Bronchial epithelial cell (primary cell): ENCODE data around the gene POGK. TPM values are rescaled to one million over a fixed set of nuclear protein-coding genes. Genes with fewer than 3 reads are reported as not detected.

Experiments
- DNase-seq: peaks from one replicate; pipeline ENCODE4 v3.0.0-alpha.2; 2010; ENCODE audit warnings: low read depth
- FAIRE-seq: peaks from 2 replicates; lab custom pipeline; 2011; peaks lifted over from hg19 to GRCh38; lab: Jason Lieb, UNC
- H3K27me3 ChIP-seq: 2 replicates; pipeline ENCODE4 v1.5.1; 2011; ENCODE audit warnings: low read length; ENCODE audit not compliant: control insufficient read depth, insufficient read depth
- H3K36me3 ChIP-seq: 2 replicates; pipeline ENCODE4 v1.5.1; 2011; ENCODE audit warnings: low read length; ENCODE audit not compliant: control insufficient read depth, insufficient read depth
- H3K4me3 ChIP-seq: 2 replicates; pipeline ENCODE4 v1.5.1; 2011; ENCODE audit warnings: mild to moderate bottlenecking, low read depth, low read length, control low read depth
- total RNA-seq: library from RNA; depleted of rRNA; stranded (reverse); fragments of >200 nt; gene quantifications from 2 replicates; pipeline ENCODE4 v1.2.1, GENCODE V29; 2014
- TF ChIP-seq, protein P1 (sequence below): IDR thresholded peaks from 2 replicates; pipeline ENCODE4 v1.5.1; 2011; ENCODE audit warnings: mild to moderate bottlenecking, moderate library complexity, low read length, control low read depth, inconsistent platforms; ENCODE audit not compliant: insufficient read depth, severe bottlenecking

POGK gene
- total RNA-seq, 1 donor from 2014 or later, result 32.4 TPM

DNA sequence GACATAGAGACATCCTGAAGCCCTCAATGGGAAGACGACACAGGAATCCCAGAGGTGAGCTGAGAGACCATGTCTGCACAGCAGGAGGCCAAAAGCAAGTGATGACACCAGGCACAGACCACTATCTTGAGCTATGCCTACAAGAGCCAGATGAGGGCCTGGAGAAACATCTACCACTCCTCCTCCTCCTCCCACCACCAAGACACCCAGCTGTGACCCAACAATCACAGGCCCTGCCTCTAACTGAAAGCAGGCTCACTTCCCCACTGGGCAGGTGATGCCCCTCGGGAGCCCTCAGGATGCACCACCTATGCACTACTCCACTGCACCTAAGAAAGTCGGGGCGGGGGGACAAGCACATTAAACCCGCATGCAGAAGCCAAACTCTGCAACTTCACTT, 20.3 kb downstream of the POGK start:
- H3K4me3 ChIP-seq, result no peak overlapping the region
- DNase-seq, result no peak
- H3K36me3 ChIP-seq, result peaks cover 6% of the 10 kb centered on the region
- H3K27me3 ChIP-seq, result no peaks in the 10 kb centered on the region
- TF ChIP-seq, protein P1, sequence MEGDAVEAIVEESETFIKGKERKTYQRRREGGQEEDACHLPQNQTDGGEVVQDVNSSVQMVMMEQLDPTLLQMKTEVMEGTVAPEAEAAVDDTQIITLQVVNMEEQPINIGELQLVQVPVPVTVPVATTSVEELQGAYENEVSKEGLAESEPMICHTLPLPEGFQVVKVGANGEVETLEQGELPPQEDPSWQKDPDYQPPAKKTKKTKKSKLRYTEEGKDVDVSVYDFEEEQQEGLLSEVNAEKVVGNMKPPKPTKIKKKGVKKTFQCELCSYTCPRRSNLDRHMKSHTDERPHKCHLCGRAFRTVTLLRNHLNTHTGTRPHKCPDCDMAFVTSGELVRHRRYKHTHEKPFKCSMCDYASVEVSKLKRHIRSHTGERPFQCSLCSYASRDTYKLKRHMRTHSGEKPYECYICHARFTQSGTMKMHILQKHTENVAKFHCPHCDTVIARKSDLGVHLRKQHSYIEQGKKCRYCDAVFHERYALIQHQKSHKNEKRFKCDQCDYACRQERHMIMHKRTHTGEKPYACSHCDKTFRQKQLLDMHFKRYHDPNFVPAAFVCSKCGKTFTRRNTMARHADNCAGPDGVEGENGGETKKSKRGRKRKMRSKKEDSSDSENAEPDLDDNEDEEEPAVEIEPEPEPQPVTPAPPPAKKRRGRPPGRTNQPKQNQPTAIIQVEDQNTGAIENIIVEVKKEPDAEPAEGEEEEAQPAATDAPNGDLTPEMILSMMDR, result no peak
- no peak for FAIRE-seq

DNA sequence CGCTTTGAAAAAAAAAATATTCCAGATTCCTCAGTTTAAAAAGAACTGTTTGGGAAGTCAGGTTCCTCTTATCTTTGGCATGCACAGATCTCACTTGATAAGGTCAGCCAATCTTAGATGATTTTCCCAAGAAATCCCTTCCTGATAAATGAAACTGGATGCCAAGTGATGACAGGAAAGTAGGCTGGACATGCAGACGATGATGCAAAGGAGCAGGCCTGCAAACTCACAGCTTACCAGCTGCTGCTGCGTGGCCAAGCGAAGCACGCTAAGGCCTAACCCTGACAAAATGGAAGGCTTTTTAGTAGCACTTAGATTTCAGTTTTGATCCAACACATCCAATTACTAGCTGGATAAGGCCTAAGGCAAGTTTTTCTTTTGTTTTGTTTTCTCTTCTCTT, 26.7 kb downstream of the POGK start:
- DNase-seq (no peak), FAIRE-seq (no peak)
- Histone ChIP-seq H3K4me3 (no peak overlapping the region), H3K27me3 (no peaks in the 10 kb centered on the region), H3K36me3 (peaks cover 11% of the 10 kb centered on the region)
- TF ChIP-seq, protein P1, result no peak

DNA sequence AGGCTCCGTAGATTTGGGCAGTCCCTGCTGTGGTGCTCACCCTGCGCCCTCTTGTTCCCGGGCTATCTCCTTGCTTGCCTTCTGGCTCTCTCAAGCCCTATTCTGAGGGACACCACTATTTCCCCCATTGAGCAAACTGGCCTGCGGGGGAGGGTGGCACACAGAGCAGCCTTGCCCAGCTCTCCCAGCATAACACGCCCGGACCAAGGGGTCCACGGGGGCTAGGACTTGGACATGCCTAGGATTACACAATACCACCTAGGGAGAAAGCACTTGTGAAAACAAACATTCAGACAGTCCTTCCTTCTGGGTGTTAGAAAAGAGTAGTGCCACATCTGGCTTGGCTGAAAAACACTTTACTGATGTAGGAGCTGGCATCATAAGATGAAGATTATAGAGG, 29.4 kb downstream of the POGK start:
- FAIRE-seq, result no peak
- H3K36me3 ChIP-seq, result peaks cover 7% of the 10 kb centered on the region

DNA sequence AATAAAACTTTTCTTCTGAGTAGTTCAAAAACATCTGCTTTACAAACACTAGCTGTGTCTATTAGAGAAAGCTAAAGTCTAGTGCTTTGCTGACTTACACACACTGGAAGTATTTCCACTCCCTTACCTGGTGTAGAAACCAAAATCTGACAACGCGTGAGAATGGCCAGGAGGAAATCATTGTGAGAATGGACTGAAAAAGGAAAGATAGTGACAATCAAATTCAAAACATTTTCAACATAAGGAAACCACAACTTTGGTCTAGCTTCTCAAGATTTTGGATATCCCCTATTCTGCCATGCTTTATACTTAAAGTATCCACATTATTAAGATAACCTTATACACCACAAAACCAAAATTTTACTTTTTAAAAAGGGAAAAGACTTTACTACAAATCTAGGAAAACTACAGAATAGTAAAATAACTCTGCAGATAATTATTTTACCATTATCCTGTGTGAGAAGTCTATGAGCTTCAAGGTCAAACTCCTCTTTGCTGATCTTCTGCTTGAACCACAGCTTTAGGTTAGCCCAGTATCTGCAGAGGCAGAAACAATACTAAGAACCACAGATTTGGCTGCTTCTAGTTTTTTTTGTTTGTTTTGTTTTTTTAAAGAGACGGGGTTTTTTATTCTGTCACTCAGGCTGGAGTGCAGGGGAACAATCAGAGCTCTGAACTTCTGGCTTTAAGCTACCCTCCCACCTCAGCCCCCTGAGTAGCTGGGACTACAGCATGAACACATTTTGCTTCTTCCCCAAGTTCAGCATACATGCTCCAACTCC, 30.2 kb downstream of the POGK start:
- FAIRE-seq (no peak), DNase-seq (no peak)
- H3K27me3 ChIP-seq, result no peaks in the 10 kb centered on the region
- no peak overlapping the region for H3K4me3 ChIP-seq
- TF ChIP-seq, protein P1, result no peak
- H3K36me3 ChIP-seq, result peaks cover 7% of the 10 kb centered on the region

More for the DNA sequence above, 29.4 kb downstream of the POGK start:
- Histone ChIP-seq H3K4me3 (no peak overlapping the region), H3K27me3 (no peaks in the 10 kb centered on the region)
- DNase-seq, result no peak
- TF ChIP-seq, protein P1, result no peak

DNA sequence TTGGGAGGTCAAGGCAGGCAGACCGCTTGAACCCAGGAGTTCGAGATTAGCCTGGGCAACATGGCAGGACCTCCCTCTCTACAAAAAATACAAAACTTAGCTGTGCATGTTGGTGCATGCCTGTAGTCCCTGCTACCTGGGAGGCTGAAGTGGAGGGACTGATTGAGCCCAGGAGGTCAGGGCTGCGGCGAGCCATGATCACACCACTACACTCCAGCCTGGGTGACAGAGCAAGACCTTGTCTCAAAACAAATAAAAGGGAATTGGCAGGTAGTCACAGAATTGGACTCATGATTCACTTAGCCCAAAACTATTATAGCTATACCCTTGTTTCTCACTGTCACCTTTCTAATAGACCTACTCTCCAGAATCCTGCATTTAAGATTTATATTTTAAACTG, 31.3 kb downstream of the POGK start:
- TF ChIP-seq, protein P1, result no peak
- Histone ChIP-seq H3K36me3 (peaks cover 7% of the 10 kb centered on the region), H3K27me3 (no peaks in the 10 kb centered on the region), H3K4me3 (no peak overlapping the region)
- DNase-seq (no peak), FAIRE-seq (no peak)
